Panc1 (cell line): Measurements from ENCODE around the gene CABCOCO1. TPM values are rescaled to one million over a fixed set of nuclear protein-coding genes. Genes with fewer than 3 reads are reported as not detected.

Experiments used
- ATAC-seq: fragments of 200-7000 bp; cut with Tn5 transposase; 2 replicates; pipeline ENCODE4 v1.9.1; 2020; ENCODE audit warnings: mild to moderate bottlenecking, moderate library complexity
- BruUV-seq: library from RNA; stranded (reverse); fragments of 400-500 nt; replicated peaks from 2 replicates; lab custom pipeline; 2021; lab: Mats Ljungman, UMichigan
- CTCF ChIA-PET: fragments of 300-600 bp; sonication (Branson Sonifier 250); formaldehyde crosslinking; loops from one replicate; lab custom pipeline; 2022; ENCODE audit warnings: antibody characterized with exemption; lab: Charles Lee
- POLR2A ChIA-PET: fragments of 300-600 bp; sonication (Branson Sonifier 250); formaldehyde crosslinking; loops from one replicate; lab custom pipeline; 2022; ENCODE audit warnings: antibody characterized with exemption; lab: Charles Lee
- DNase-seq: peaks from one replicate; pipeline ENCODE4 v3.0.0-alpha.2; 2010; ENCODE audit warnings: low read depth, low spot score
- H3K27ac ChIP-seq: 2 replicates; pipeline ENCODE4 v1.5.1; 2011; ENCODE audit warnings: mild to moderate bottlenecking, low read length, inconsistent platforms
- H3K27me3 ChIP-seq: fragments of 200-500 bp; sonication (Bioruptor generic); 2 replicates; pipeline ENCODE4 v1.6.0; 2014; ENCODE audit warnings: low read length, inconsistent platforms; ENCODE audit not compliant: control insufficient read depth, insufficient read depth
- H3K36me3 ChIP-seq: fragments of 200-500 bp; sonication (Bioruptor generic); 2 replicates; pipeline ENCODE4 v1.5.1; 2014; ENCODE audit warnings: inconsistent platforms, mild to moderate bottlenecking, low read length, moderate library complexity; ENCODE audit not compliant: control insufficient read depth, insufficient read depth
- H3K4me1 ChIP-seq: 2 replicates; pipeline ENCODE4 v1.5.1; 2011; ENCODE audit warnings: inconsistent platforms, mild to moderate bottlenecking, low read length, moderate library complexity; ENCODE audit not compliant: control insufficient read depth, insufficient read depth
- H3K4me3 ChIP-seq, 2 experiments: 2 replicates each; pipeline ENCODE4 v1.5.1; 2011 to 2012; ENCODE audit warnings: low read depth in 2 of 2, low read length in 2 of 2, mild to moderate bottlenecking in 2 of 2, inconsistent platforms in 1 of 2, moderate library complexity in 1 of 2
- H3K9me3 ChIP-seq: fragments of 200-500 bp; sonication (Bioruptor generic); 2 replicates; pipeline ENCODE4 v1.5.1; 2014; ENCODE audit warnings: low read depth, mild to moderate bottlenecking, inconsistent platforms, low read length, moderate library complexity; ENCODE audit not compliant: control insufficient read depth, insufficient read depth
- POLR2AphosphoS5 ChIP-seq: IDR thresholded peaks from 2 replicates; pipeline ENCODE4 v1.6.1; 2012; ENCODE audit warnings: mild to moderate bottlenecking, low read depth, low read length, moderate library complexity
- SIN3A ChIP-seq: IDR thresholded peaks from 2 replicates; pipeline ENCODE4 v1.6.1; 2012; ENCODE audit warnings: low read depth, mild to moderate bottlenecking, low read length, moderate library complexity, borderline replicate concordance; ENCODE audit not compliant: insufficient read depth
- TCF7L2 ChIP-seq: IDR thresholded peaks from 2 replicates; pipeline ENCODE4 v1.6.1; 2011; ENCODE audit warnings: mild to moderate bottlenecking, low read depth, low read length, inconsistent platforms
- in situ Hi-C: cut with HindIII; loops from 2 replicates; pipeline ENCODE4 v1.10.0; 2016; ENCODE audit warnings: low sequenced_read_pairs, low pct_unique_long_range_greater_than_20kb
- intact Hi-C: fragments of 100-400 bp; cut with micrococcal nuclease; formaldehyde crosslinking; loops from one replicate; pipeline ENCODE4 v1.10.0; 2022; ENCODE audit not compliant: unreplicated experiment
- total RNA-seq: library from RNA; stranded (reverse); gene quantifications from one replicate; pipeline ENCODE4 v1.2.1, GENCODE V29; 2021; ENCODE audit not compliant: unreplicated experiment
- TF ChIP-seq, protein P1 (sequence below), 2 experiments: IDR thresholded peaks; 2 replicates each; pipeline ENCODE4 v1.6.1; 2011 to 2012; ENCODE audit warnings: low read depth in 2 of 2, control low read depth in 1 of 2, low read length in 1 of 2, mild to moderate bottlenecking in 1 of 2, moderate library complexity in 1 of 2; ENCODE audit not compliant: insufficient read depth in 1 of 2
- TF ChIP-seq, protein P2 (sequence below): fragments of 450-650 bp; IDR thresholded peaks from 2 replicates; pipeline ENCODE4 v1.5.1; 2017; ENCODE audit warnings: mild to moderate bottlenecking

Gene CABCOCO1
- total RNA-seq, 1 experiment from 2014 or later, result 4.0 TPM

DNA sequence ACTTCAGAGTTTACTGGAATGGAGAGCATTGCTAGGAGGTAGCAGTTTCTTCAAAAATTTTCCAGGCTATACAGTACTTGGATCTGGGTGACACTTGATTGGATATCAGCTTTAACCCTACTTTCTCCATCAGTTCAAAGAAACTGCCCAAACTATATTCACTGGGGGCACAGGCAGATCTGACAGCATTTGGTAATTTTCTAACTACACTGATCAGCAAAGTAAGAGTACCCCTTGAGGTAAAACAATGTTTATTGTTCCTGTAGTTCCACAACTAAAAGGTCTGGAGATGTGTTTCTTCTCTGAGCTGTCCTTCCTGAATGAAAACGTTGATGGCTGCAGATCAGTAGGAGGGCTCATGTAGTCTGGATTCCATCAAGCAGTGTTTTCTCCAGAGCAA, 104.2 kb downstream of the CABCOCO1 start:
- ChIA-PET CTCF (no interaction called here), POLR2A (no interaction called here)
- DNase-seq (no peak), ATAC-seq (no peak)
- H3K9me3 ChIP-seq, result no peaks in the 10 kb centered on the region
- no peaks in the 10 kb centered on the region for H3K36me3 ChIP-seq
- in situ Hi-C loops, result no loop called here
- H3K4me1 ChIP-seq, result peaks cover 15% of the 10 kb centered on the region
- TF ChIP-seq, protein P1, sequence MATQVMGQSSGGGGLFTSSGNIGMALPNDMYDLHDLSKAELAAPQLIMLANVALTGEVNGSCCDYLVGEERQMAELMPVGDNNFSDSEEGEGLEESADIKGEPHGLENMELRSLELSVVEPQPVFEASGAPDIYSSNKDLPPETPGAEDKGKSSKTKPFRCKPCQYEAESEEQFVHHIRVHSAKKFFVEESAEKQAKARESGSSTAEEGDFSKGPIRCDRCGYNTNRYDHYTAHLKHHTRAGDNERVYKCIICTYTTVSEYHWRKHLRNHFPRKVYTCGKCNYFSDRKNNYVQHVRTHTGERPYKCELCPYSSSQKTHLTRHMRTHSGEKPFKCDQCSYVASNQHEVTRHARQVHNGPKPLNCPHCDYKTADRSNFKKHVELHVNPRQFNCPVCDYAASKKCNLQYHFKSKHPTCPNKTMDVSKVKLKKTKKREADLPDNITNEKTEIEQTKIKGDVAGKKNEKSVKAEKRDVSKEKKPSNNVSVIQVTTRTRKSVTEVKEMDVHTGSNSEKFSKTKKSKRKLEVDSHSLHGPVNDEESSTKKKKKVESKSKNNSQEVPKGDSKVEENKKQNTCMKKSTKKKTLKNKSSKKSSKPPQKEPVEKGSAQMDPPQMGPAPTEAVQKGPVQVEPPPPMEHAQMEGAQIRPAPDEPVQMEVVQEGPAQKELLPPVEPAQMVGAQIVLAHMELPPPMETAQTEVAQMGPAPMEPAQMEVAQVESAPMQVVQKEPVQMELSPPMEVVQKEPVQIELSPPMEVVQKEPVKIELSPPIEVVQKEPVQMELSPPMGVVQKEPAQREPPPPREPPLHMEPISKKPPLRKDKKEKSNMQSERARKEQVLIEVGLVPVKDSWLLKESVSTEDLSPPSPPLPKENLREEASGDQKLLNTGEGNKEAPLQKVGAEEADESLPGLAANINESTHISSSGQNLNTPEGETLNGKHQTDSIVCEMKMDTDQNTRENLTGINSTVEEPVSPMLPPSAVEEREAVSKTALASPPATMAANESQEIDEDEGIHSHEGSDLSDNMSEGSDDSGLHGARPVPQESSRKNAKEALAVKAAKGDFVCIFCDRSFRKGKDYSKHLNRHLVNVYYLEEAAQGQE (IDR thresholded peaks at IDR 0.05; ENCODE audit: insufficient read depth in 1 of 2, low read depth in 2 of 2, low read length in 1 of 2), result no peak
- TF ChIP-seq, protein P2, sequence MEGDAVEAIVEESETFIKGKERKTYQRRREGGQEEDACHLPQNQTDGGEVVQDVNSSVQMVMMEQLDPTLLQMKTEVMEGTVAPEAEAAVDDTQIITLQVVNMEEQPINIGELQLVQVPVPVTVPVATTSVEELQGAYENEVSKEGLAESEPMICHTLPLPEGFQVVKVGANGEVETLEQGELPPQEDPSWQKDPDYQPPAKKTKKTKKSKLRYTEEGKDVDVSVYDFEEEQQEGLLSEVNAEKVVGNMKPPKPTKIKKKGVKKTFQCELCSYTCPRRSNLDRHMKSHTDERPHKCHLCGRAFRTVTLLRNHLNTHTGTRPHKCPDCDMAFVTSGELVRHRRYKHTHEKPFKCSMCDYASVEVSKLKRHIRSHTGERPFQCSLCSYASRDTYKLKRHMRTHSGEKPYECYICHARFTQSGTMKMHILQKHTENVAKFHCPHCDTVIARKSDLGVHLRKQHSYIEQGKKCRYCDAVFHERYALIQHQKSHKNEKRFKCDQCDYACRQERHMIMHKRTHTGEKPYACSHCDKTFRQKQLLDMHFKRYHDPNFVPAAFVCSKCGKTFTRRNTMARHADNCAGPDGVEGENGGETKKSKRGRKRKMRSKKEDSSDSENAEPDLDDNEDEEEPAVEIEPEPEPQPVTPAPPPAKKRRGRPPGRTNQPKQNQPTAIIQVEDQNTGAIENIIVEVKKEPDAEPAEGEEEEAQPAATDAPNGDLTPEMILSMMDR, result no peak
- TF ChIP-seq TCF7L2 (no peak), SIN3A (no peak), POLR2AphosphoS5 (no peak)
- intact Hi-C loops, result no loop called here
- no TSS peak for BruUV-seq
- no peak overlapping the region for H3K4me3 ChIP-seq
- H3K27me3 ChIP-seq, result no peaks in the 10 kb centered on the region
- H3K27ac ChIP-seq, result peak overlapping the region; percentile 81

DNA sequence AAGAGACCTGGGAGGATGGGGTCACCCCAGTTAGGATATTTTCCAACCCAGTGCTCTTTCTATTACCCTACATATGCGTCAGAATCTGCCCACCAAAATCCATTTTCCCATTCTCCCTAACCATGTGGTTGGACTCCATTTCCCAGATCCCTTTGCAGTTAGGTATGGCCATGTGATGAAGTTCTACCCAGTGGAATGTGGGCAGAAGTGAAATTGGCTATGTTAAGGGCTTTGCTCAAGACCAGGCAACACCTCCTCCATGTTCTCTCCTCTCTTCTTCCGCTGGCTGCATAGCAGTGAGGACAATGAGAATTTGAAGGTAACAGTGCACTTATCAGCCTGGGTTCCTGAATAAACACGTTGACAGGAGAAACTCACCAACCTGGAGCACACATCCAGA, 111.3 kb downstream of the CABCOCO1 start:
- no peaks in the 10 kb centered on the region for H3K4me1 ChIP-seq
- H3K36me3 ChIP-seq, result no peaks in the 10 kb centered on the region
- peak overlapping the region; percentile 10; the same call in 1 of the 2 replicates for H3K27ac ChIP-seq
- no peaks in the 10 kb centered on the region for H3K27me3 ChIP-seq
- H3K4me3 ChIP-seq, result no peak overlapping the region
- intact Hi-C loops, result no loop called here
- ChIA-PET CTCF (no interaction called here), POLR2A (no interaction called here)
- TF ChIP-seq, protein P2, result no peak
- TF ChIP-seq SIN3A, result no peak
- no peak for TF ChIP-seq POLR2AphosphoS5
- TF ChIP-seq, protein P1 (IDR thresholded peaks at IDR 0.05; ENCODE audit: insufficient read depth in 1 of 2, low read depth in 2 of 2, low read length in 1 of 2), result no peak
- TF ChIP-seq TCF7L2, result no peak
- BruUV-seq, result no TSS peak
- in situ Hi-C loops, result no loop called here
- ATAC-seq (no peak), DNase-seq (no peak)
- no peaks in the 10 kb centered on the region for H3K9me3 ChIP-seq
